ENCODE data around the gene MAMLD1. TPM values are rescaled to one million over a fixed set of nuclear protein-coding genes. Genes with fewer than 3 reads are reported as not detected.

Gene MAMLD1
- total RNA-seq, 4 donors from 2014 or later = 4.5 to 10.3 (median 6.2) TPM

GRCh38 chrX:150530821-150531220, 167.7 kb downstream of the MAMLD1 start:
- no peak for DNase-seq (ENCODE audit: low spot score)
- no peak for TF ChIP-seq CTCF (IDR thresholded peaks at IDR 0.05)
- no peak for ATAC-seq (ENCODE audit: low FRiP score)

DNA sequence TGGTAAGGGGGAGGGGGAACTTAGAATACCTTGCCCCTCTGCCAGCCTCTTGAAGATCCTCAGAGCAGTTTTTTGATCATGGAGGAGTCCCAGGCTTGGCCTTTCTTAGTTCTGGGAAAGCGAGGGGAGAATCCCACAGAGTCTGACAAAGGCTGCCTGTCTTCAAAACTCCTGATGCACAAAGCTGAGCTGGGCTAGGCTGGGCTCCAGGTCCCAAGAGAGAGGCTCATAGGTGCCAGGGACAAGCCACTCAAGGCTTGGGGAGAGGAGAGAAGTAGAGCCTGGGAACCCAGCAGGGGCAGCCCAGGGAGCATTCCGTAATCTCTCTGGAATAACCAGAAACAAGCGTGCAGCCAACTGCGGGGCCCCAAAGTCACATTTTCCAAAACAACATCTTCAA, 168.3 kb downstream of the MAMLD1 start:
- ATAC-seq (ENCODE audit: low FRiP score) (no peak), DNase-seq (ENCODE audit: low spot score) (no peak)
- TF ChIP-seq CTCF (IDR thresholded peaks at IDR 0.05) = no peak

GRCh38 chrX:150533863-150534262, 170.7 kb downstream of the MAMLD1 start:
- ATAC-seq (ENCODE audit: low FRiP score) (no peak), DNase-seq (ENCODE audit: low spot score) (no peak)
- no peak for TF ChIP-seq CTCF (IDR thresholded peaks at IDR 0.05)

DNA sequence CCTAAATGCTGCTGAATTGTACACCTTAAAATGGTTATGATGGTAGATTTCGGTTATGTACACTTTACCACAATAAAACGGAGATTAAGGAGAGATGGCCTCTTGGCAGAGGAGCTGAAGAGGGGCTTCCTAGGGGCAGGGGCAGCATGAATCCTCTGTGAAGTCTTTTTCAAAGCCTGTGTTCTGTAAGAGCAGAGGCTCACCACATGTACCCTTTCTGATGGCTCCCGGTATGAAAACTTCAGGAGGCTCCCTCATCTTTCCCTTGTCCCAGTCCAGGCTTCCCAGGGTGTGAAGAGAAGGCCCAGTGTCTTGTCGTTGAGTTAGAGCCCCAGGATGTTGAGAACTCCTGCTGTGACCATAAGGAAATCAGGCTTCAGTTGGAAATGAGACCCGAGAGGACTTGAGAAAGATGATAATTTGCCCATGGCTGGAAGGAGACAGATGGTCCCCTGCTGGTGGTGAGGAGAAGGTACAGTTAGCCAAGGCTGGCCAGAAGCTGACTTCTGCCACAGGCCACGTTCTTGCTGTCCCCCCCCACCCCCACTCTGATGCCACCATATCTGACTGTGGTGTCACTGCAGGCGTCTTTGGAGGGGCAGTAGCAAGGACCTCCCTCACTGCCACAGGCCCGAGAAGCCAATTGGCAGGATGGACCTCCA, 173.5 kb downstream of the MAMLD1 start:
- ATAC-seq (ENCODE audit: low FRiP score) = no peak
- TF ChIP-seq CTCF (IDR thresholded peaks at IDR 0.05) = no peak
- DNase-seq (ENCODE audit: low spot score) = no peak

- ATAC-seq (ENCODE audit: low FRiP score) = no peak
Measured at GRCh38 chrX:150537851-150538250, 174.7 kb downstream of the MAMLD1 start.

GRCh38 chrX:150540965-150541364, 177.8 kb downstream of the MAMLD1 start:
- DNase-seq (ENCODE audit: low spot score) = no peak
- no peak for TF ChIP-seq CTCF (IDR thresholded peaks at IDR 0.05)
- no peak for ATAC-seq (ENCODE audit: low FRiP score)

More at GRCh38 chrX:150537851-150538250, 174.7 kb downstream of the MAMLD1 start:
- no peak for TF ChIP-seq CTCF (IDR thresholded peaks at IDR 0.05)
- no peak for DNase-seq (ENCODE audit: low spot score)

GRCh38 chrX:150542846-150543229, 179.7 kb downstream of the MAMLD1 start:
- no peak for DNase-seq (ENCODE audit: low spot score)
- no peak for TF ChIP-seq CTCF (IDR thresholded peaks at IDR 0.05)
- ATAC-seq (ENCODE audit: low FRiP score) = no peak

Measured in omental fat pad (tissue), 4 donors.